Posterior vena cava (tissue), 2 donors: Measurements from ENCODE around the gene ATP5PB. TPM values are rescaled to one million over a fixed set of nuclear protein-coding genes. Genes with fewer than 3 reads are reported as not detected.

Experiments used
- DNase-seq: peaks from one replicate; pipeline ENCODE4 v3.0.0-alpha.2; 2020; ENCODE audit warnings: low spot score
- intact Hi-C, 2 donors: fragments of 100-400 bp; cut with DNase I; formaldehyde crosslinking; loops; one replicate each; pipeline versions ENCODE4 v1.14.1 to v1.14.2; 2022 to 2023
- total RNA-seq, 2 donors: library from RNA; stranded (reverse); fragmentation: NEBNext Ultra II Directional; extraction: Animal tissue kit (Norgen Biotek cat#: 25700); gene quantifications; one replicate each; pipeline ENCODE4 v1.2.1, GENCODE V29; 2021
- donor health status: DM: yes; HTN: yes; CAD: no.
- donor health status: DM: yes; HTN: yes; CAD: no.

ATP5PB gene
- total RNA-seq, 2 donors from 2014 or later, result 148 to 164 TPM

- intact Hi-C loops, result no loop called here
- DNase-seq, result no peak
Observed at GRCh38 chr1:111470596-111470995, 21.3 kb downstream of the ATP5PB start.

- intact Hi-C loops, result no loop called here
- no peak for DNase-seq
Observed at GRCh38 chr1:111471012-111471411, 21.7 kb downstream of the ATP5PB start.

- intact Hi-C loops, result no loop called here
- DNase-seq, result no peak
Observed at GRCh38 chr1:111471538-111471937, 22.3 kb downstream of the ATP5PB start.

- intact Hi-C loops, result no loop called here
- no peak for DNase-seq
Observed at GRCh38 chr1:111474106-111474505, 24.8 kb downstream of the ATP5PB start.

GRCh38 chr1:111474521-111474920 lies 25.3 kb downstream of the ATP5PB start:
- DNase-seq, result no peak
- intact Hi-C loops, result no loop called here

- intact Hi-C loops, result no loop called here
- no peak for DNase-seq
Observed at GRCh38 chr1:111475701-111476100, 26.4 kb downstream of the ATP5PB start.

GRCh38 chr1:111476214-111476613 lies 26.9 kb downstream of the ATP5PB start:
- DNase-seq, result no peak
- intact Hi-C loops, result no loop called here

- intact Hi-C loops, result no loop called here
- no peak for DNase-seq
Observed at GRCh38 chr1:111476761-111477309, 27.6 kb downstream of the ATP5PB start.

GRCh38 chr1:111480674-111481073 lies 31.4 kb downstream of the ATP5PB start:
- intact Hi-C loops, result loop anchor here (5.0 to 10.0 kb wide), 2 partner anchors 274 to 287 kb away; partner anchors contain the start of gene DDX20 (in 1 of the 2)
- DNase-seq, result no peak

GRCh38 chr1:111481387-111482221 lies 32.3 kb downstream of the ATP5PB start:
- DNase-seq, result peak; percentile 93
- intact Hi-C loops, result loop anchor here (5.0 to 10.0 kb wide), 2 partner anchors 273 to 286 kb away; partner anchors contain the start of gene DDX20 (in 1 of the 2)

GRCh38 chr1:111483166-111483565 lies 33.9 kb downstream of the ATP5PB start:
- intact Hi-C loops, result loop anchor here (5.0 to 10.0 kb wide), 2 partner anchors 272 to 284 kb away; partner anchors contain the start of gene DDX20 (in 1 of the 2)
- DNase-seq, result no peak

- no peak for DNase-seq
- intact Hi-C loops, result loop anchor here (5.0 to 10.0 kb wide), 2 partner anchors 271 to 283 kb away; partner anchors contain the start of gene DDX20 (in 1 of the 2)
Observed at GRCh38 chr1:111483876-111484275, 34.6 kb downstream of the ATP5PB start.

GRCh38 chr1:111484391-111485026 lies 35.2 kb downstream of the ATP5PB start:
- DNase-seq, result no peak
- intact Hi-C loops, result loop anchor here (5.0 to 10.0 kb wide), 2 partner anchors 270 to 283 kb away; partner anchors contain the start of gene DDX20 (in 1 of the 2)

- intact Hi-C loops, result loop anchor here in 1 of 2 donors (10.0 kb wide), 1 partner anchor 268 kb away; the partner anchor contains the start of gene DDX20
- DNase-seq, result no peak
Observed at GRCh38 chr1:111486431-111486830, 37.2 kb downstream of the ATP5PB start.

- intact Hi-C loops, result loop anchor here in 1 of 2 donors (10.0 kb wide), 1 partner anchor 268 kb away; the partner anchor contains the start of gene DDX20
- no peak for DNase-seq
Observed at GRCh38 chr1:111487133-111487532, 37.9 kb downstream of the ATP5PB start.

GRCh38 chr1:111488669-111489068 lies 39.4 kb downstream of the ATP5PB start:
- intact Hi-C loops, result loop anchor here in 1 of 2 donors (10.0 kb wide), 1 partner anchor 266 kb away; the partner anchor contains the start of gene DDX20
- DNase-seq, result no peak

GRCh38 chr1:111489604-111490003 lies 40.3 kb downstream of the ATP5PB start:
- no peak for DNase-seq
- intact Hi-C loops, result loop anchor here in 1 of 2 donors (10.0 kb wide), 1 partner anchor 265 kb away; the partner anchor contains the start of gene DDX20

GRCh38 chr1:111490220-111490619 lies 41.0 kb downstream of the ATP5PB start:
- intact Hi-C loops, result no loop called here
- DNase-seq, result no peak

GRCh38 chr1:111491070-111491469 lies 41.8 kb downstream of the ATP5PB start:
- DNase-seq, result no peak
- intact Hi-C loops, result no loop called here

- intact Hi-C loops, result no loop called here
- DNase-seq, result no peak
Observed at GRCh38 chr1:111496398-111496797, 47.1 kb downstream of the ATP5PB start.
